ENCODE measurements around the gene MELTF.

DNA sequence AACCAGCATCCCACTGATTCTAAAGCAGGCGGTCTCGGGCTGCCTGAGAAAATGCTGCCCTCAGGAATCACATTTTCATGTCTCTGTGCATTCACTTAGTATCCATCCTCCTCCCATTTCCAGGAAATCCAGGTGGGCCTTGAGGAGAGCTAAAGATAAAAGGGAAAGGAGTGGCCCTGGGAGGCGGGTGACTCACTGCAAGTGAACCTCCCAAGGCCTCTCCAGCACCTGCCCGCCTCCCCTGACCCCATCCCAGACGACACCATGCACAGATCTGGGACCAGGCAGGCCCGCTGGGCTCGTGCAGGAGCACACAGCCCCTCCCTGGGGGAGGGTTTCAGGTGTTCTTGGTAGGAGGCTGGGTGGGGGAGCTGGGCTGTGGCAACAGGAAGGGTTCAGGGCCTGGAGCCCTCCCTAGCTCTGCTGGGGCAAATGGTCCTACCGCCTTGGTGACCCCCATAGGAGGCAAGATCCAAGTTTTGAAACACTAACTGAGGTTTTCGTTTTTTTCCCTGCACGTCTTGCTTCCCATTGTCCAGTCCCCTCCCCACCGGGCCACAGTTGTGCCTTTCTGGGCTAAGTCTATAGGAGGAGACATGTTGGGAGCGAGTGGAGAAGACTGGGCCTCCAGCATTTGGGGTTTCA, 22.2 kb downstream of the MELTF start:
- TF ChIP-seq, protein P1, sequence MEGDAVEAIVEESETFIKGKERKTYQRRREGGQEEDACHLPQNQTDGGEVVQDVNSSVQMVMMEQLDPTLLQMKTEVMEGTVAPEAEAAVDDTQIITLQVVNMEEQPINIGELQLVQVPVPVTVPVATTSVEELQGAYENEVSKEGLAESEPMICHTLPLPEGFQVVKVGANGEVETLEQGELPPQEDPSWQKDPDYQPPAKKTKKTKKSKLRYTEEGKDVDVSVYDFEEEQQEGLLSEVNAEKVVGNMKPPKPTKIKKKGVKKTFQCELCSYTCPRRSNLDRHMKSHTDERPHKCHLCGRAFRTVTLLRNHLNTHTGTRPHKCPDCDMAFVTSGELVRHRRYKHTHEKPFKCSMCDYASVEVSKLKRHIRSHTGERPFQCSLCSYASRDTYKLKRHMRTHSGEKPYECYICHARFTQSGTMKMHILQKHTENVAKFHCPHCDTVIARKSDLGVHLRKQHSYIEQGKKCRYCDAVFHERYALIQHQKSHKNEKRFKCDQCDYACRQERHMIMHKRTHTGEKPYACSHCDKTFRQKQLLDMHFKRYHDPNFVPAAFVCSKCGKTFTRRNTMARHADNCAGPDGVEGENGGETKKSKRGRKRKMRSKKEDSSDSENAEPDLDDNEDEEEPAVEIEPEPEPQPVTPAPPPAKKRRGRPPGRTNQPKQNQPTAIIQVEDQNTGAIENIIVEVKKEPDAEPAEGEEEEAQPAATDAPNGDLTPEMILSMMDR (IDR thresholded peaks at IDR 0.05; ENCODE audit: poor library complexity, severe bottlenecking), result no peak
- TF ChIP-seq EZH2 (IDR thresholded peaks at IDR 0.05; ENCODE audit: borderline replicate concordance, insufficient read depth, low read length, poor library complexity, severe bottlenecking), result no peak
- no peak for TF ChIP-seq POLR2AphosphoS5 (IDR thresholded peaks at IDR 0.05)
- no peak for TF ChIP-seq TAF1 (IDR thresholded peaks at IDR 0.05; ENCODE audit: low read depth)
- TF ChIP-seq EP300 (conservative IDR thresholded peaks at IDR 0.05; ENCODE audit: poor library complexity, severe bottlenecking), result no peak
